Measurements from ENCODE around the gene DHRS7C. TPM values are rescaled to one million over a fixed set of nuclear protein-coding genes. Genes with fewer than 3 reads are reported as not detected.

DHRS7C gene
- total RNA-seq, 4 donors from 2014 or later, result not detected

- DNase-seq (ENCODE audit: low spot score) (no peak), ATAC-seq (ENCODE audit: low FRiP score) (no peak)
- TF ChIP-seq CTCF (IDR thresholded peaks at IDR 0.05), result no peak
These were observed 27.4 kb upstream of the DHRS7C start for GRCh38 chr17:9818760-9819159.

GRCh38 chr17:9817086-9817485 lies 25.7 kb upstream of the DHRS7C start:
- no peak for DNase-seq (ENCODE audit: low spot score)
- TF ChIP-seq CTCF (IDR thresholded peaks at IDR 0.05), result no peak
- peak; percentile 43 for ATAC-seq (ENCODE audit: low FRiP score)

- no peak for ATAC-seq (ENCODE audit: low FRiP score)
- no peak for DNase-seq (ENCODE audit: low spot score)
- no peak for TF ChIP-seq CTCF (IDR thresholded peaks at IDR 0.05)
These were observed 25.1 kb upstream of the DHRS7C start for GRCh38 chr17:9816472-9816871.

GRCh38 chr17:9814337-9814945 lies 23.0 kb upstream of the DHRS7C start:
- ATAC-seq (ENCODE audit: low FRiP score) (no peak), DNase-seq (ENCODE audit: low spot score) (no peak)
- TF ChIP-seq CTCF (IDR thresholded peaks at IDR 0.05), result no peak

DNA sequence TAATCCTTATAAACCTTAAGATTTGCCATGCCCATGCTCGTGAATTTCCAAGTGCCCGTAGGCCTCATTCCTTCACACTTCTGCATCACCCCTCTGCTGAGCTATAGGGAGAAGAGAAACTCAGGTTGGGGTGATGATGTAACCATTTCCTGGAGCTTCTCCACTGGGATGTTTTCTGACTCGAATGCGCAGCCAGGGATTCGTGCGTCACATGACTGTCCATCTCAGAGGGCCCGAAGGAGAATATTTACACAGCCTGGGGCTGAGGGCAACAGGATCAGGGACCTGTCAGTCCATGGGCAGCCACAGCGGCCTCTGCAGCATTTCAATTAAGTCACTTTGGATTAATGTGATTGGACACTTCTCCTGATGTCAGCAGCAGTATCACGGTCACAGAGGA lies 21.8 kb upstream of the DHRS7C start:
- DNase-seq (ENCODE audit: low spot score) (no peak), ATAC-seq (ENCODE audit: low FRiP score) (no peak)
- no peak for TF ChIP-seq CTCF (IDR thresholded peaks at IDR 0.05)

DNA sequence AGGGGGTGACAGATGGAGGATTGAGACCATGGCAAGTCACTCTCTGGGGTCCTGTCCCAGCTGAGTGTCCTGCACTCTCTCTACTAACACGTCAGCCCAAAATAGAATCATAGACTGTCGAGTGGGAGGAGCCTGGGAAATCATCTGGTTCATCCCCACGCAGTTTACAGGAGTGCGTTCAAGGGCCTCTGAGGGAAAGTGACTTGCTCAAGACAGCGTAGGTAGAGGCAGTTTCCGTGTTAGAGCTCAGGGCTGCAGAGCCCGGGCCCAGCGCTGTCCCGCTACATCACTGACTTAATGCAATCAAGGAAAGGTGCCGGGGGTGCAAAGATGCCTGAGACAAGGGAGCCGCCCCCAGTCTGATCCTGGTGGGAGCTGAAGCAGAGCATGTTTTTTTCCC lies 20.1 kb upstream of the DHRS7C start:
- TF ChIP-seq CTCF (IDR thresholded peaks at IDR 0.05), result no peak
- ATAC-seq (ENCODE audit: low FRiP score) (no peak), DNase-seq (ENCODE audit: low spot score) (no peak)

DNA sequence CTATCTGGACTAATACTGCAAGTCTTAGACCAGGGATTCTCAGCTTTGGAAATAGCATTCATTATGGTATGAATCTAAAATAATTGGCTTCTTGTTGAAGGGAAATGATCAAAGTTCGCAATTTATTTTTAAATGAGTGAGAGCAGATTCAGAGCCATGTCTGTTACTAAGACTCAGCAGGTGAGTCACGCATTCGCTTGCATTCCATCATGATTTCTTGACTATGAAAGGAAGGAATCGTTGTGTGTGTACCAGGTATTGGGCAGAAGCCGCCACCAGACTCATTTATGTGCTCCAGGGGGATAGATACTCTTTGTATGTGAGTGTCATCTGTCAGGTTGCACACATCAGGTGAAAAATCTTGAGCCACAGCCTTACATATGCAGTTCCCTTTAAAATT lies 19.7 kb upstream of the DHRS7C start:
- no peak for DNase-seq (ENCODE audit: low spot score)
- no peak for ATAC-seq (ENCODE audit: low FRiP score)
- no peak for TF ChIP-seq CTCF (IDR thresholded peaks at IDR 0.05)
